GM12891 (cell line): Measurements from ENCODE around the gene RAMP2.

Experiments
- POLR2A ChIP-seq: IDR thresholded peaks from 2 replicates; pipeline ENCODE4 v1.6.1; 2011; ENCODE audit warnings: low read depth, low read length, control low read depth
- POLR2AphosphoS5 ChIP-seq: IDR thresholded peaks from 2 replicates; pipeline ENCODE4 v1.6.1; 2011; ENCODE audit warnings: low read depth, low read length, control low read depth

DNA sequence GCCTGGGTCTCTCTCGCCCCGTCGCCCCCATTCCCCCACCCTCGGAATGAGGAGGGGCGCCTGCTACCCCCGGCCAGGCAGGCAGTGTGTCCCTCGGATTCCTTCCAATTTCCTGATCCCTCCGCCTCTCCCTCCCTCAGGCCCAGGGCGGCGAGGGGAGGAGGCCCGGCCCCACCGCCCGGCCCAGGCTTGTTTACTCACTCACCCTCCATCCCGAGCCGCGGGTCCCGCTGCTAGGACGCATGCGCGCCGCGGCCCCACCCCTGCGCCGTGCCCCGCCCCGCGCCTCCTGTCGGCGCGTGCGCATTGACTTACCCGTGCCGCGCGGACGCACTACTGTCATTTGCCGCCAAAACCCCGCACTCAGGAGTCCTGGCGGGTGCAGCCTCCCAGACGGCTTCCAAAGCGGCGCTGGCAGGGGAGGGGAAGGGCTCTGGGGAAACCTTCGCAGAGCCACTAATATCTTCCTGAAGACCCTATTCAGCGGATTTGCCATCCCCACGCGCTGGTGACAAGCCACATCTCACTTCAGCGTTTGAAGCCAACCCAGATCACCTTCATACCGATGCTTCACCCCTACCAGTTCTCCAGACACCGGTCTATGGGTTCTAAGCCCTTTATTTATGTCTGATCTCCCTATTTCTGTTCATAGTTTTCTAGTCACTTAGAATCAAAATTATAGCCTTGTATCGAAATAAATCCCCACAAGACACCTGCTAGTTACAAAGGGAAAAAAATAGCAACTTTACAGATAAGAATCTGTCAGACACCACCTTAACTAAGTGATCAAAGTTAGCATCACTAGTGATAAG lies 16.0 kb upstream of the RAMP2 start, which contains the start of gene EZH1:
- no peak; the same call in 1 of the 2 replicates for TF ChIP-seq POLR2A
- no peak for TF ChIP-seq POLR2AphosphoS5
